WI38 (cell line): ENCODE measurements around the gene UST.

Experiments used
- H3K4me3 ChIP-seq: 2 replicates; pipeline ENCODE4 v1.5.1; 2011; ENCODE audit warnings: low read depth, mild to moderate bottlenecking, control low read depth, low read length
- TF ChIP-seq, protein P1 (sequence below): IDR thresholded peaks from 2 replicates; pipeline ENCODE4 v1.5.1; 2012; ENCODE audit warnings: low read depth, mild to moderate bottlenecking, control low read depth, low read length

UST gene

DNA sequence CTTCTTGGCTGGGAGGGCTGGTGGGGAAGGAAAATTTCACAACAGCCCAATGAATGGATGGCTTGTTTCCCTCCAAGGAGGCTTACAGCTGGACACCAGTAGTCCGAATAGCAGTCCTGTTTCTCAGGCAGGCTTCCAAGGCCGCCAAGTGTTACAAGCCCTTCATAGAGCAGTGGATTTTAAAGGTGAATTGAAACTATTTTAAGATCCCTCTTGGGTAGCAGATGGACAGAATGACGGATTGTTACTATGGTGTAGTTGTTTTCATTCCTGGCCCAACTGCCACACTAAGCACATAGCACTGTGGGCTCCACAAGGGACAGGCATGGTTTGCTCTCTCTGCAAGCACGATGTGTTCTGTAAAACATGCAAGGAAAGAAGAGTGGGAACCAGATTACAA is 367.3 kb downstream of the UST start:
- TF ChIP-seq, protein P1, sequence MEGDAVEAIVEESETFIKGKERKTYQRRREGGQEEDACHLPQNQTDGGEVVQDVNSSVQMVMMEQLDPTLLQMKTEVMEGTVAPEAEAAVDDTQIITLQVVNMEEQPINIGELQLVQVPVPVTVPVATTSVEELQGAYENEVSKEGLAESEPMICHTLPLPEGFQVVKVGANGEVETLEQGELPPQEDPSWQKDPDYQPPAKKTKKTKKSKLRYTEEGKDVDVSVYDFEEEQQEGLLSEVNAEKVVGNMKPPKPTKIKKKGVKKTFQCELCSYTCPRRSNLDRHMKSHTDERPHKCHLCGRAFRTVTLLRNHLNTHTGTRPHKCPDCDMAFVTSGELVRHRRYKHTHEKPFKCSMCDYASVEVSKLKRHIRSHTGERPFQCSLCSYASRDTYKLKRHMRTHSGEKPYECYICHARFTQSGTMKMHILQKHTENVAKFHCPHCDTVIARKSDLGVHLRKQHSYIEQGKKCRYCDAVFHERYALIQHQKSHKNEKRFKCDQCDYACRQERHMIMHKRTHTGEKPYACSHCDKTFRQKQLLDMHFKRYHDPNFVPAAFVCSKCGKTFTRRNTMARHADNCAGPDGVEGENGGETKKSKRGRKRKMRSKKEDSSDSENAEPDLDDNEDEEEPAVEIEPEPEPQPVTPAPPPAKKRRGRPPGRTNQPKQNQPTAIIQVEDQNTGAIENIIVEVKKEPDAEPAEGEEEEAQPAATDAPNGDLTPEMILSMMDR = no peak
- no peak overlapping the region for H3K4me3 ChIP-seq

DNA sequence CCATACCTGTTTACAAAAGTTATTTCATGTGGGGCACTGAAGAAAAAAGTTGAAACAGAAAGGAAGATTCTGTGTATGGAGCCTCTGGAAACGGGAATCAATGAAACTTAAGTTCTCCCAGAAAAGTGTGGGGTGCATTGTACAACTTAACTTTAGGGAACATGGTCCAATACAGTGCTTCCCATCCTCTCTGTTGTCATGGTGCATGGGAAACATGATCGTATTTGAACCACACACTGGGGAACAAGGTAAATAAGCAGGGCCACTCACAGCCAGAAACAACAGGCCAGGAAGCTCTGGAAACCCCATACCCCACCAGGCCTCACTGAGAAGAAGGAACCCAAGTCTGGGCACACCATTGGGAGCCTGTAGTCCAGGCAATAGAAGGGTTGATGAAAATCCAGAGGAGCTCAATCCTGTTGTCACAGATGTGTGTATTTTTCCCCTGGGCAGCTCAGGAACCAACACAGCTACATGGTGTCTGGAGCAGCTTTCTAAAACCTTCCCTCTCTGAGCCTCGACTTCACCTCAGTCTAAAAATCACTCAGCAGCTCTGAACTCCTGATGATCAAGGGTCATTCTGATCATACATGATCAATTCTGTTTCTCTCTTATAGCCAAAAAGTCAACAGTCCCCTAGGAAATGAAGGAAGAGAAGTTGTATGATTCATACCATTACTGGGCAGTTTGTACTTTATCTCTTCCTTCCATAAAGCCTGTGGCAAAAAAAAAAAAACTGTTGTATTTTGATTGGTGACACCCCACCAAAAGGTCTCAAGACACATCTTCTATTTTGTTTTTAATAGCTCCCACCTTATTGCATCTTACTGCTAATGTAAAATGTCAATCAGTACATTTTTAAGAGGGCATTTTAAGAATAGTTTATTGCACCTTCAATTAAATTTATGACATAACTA is 372.2 kb downstream of the UST start:
- TF ChIP-seq, protein P1 = no peak
- no peak overlapping the region for H3K4me3 ChIP-seq

DNA sequence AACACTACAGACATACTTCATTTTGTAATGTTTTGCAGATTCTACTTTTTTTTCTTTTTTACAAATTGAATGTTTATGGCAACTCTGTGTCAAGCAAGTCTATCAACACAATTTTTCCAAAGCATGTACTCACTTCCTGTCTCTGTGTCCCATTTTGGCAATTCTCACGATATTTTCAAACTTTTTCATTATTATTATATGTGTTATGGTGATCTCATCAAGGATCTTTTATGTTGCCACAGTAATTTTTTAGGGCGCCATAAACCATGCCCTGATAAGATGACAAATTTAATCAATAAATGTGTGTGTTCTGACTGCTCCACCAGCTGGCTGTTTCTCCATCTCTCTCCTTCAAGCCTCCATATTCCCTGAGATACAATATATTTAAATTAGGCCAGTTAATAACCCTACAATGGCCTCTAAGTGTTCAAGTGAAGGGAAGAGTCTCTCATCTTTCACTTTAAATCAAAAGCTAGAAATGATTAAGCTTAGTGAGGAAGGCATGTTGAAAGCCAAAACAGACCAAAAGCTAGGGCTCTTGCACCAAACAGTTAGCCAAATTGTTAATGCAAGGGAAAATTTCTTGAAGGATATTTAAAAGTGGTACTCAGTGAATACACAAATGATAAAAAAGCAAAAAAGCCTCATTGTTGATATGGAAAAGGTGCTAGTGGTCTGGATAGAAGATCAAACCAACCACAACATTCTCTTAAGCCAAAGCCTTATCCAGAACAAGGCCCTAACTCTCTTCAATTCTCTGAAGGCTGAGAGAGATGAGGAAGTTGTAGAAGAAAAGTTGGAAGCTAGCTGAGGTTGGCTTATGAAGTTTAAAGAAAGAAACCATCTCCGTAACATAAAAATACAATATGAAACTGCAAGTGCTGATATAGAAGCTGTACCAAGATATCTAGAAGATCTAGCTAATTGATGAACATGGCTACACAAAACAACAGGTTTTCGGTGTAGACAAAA is 376.3 kb downstream of the UST start:
- TF ChIP-seq, protein P1 = no peak
- H3K4me3 ChIP-seq = no peak overlapping the region

DNA sequence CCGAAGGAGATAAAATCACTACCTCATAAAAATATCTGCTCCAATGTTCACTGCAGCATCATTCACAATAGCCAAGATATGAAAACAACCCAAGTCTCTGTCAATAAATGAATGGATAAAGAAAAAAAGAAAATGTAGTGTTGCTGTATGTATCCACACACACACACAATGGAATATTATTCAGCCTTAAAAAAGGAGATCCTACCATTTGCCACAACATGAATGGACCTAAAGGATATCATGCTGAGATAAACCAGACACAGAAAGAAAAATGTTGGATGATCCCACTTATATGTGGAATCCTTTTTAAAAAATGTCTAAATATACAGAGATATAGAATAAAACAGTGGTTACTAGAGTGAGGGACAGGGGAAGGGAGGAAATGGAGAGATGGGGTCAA is 378.5 kb downstream of the UST start:
- TF ChIP-seq, protein P1 = no peak
- H3K4me3 ChIP-seq = no peak overlapping the region
